Neural crest cell (in vitro differentiated cells): ENCODE data around the gene ZDHHC22. TPM values are rescaled to one million over a fixed set of nuclear protein-coding genes. Genes with fewer than 3 reads are reported as not detected.

ENCODE experiments used
- DNase-seq: peaks from one replicate; pipeline ENCODE4 v3.0.0; 2021; ENCODE audit warnings: low read depth, mixed read lengths, low spot score
- H3K27ac Mint-ChIP-seq: one replicate; pipeline ENCODE4 v1.8.0; 2021; ENCODE audit warnings: mild to moderate bottlenecking, mixed read lengths; ENCODE audit not compliant: unreplicated experiment
- H3K27me3 Mint-ChIP-seq: 2 replicates; pipeline ENCODE4 v1.8.0; 2021; ENCODE audit warnings: low read depth, mild to moderate bottlenecking, mixed read lengths
- H3K36me3 Mint-ChIP-seq: 2 replicates; pipeline ENCODE4 v1.8.0; 2021; ENCODE audit warnings: low read depth, mild to moderate bottlenecking, mixed read lengths
- H3K4me1 Mint-ChIP-seq: 2 replicates; pipeline ENCODE4 v1.8.0; 2021; ENCODE audit warnings: mixed read lengths
- H3K4me3 Mint-ChIP-seq: one replicate; pipeline ENCODE4 v1.8.0; 2021; ENCODE audit warnings: mild to moderate bottlenecking, mixed read lengths
- H3K9me3 Mint-ChIP-seq: 2 replicates; pipeline ENCODE4 v1.8.0; 2021; ENCODE audit warnings: mixed read lengths
- total RNA-seq: library from RNA; stranded (reverse); gene quantifications from 2 replicates; pipeline ENCODE4 v1.2.1, GENCODE V29; 2021
- TF ChIP-seq, protein P1 (sequence below): fragments of 200-600 bp; sonication (generic); conservative IDR thresholded peaks from 2 replicates; pipeline ENCODE4 v1.5.0; 2021; ENCODE audit warnings: antibody characterized with exemption, mild to moderate bottlenecking

Gene ZDHHC22
- total RNA-seq, 1 donor from 2014 or later: 5.6 TPM

DNA sequence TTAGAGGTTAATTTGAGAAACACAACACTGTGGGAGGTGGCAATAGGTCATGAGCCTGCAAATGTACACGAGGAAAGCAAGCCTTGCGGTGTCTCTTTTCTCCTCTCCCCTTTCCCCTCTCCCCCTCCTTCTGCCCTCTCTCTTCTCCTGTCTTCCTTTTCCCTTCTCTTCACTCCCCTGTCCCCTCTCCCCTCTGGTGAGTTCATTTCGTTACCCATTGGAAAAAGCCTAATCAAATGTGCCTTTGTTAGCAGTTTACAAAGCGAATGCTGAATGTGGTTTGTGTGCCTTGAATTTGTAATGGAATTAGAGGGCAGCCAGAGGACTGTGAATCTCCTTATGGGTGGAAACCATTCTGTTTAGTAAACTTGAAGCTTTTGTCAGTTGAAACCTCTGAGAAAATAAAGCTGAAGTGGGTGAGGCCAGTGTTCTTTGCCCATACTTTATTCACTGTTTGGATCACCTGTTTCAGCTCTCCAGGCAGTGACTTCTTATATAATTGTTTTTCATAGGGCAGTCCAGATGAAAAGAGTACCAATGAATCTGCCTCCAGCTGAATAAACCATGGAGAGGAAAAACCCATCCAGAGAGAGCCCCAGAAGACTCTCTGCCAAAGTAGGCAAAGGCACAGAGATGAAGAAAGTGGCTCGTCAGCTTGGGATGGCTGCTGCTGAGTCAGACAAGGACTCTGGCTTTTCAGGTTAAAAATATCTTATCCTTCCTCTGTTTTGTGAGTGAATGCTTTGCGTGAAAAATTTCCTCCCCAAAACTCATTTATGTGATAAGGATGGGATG lies 36.2 kb downstream of the ZDHHC22 start:
- Mint-ChIP-seq H3K36me3 (peaks cover 15% of the 10 kb centered on the region), H3K27ac (peak overlapping the region; percentile 66), H3K4me1 (peaks cover 88% of the 10 kb centered on the region), H3K9me3 (no peaks in the 10 kb centered on the region), H3K27me3 (no peaks in the 10 kb centered on the region), H3K4me3 (peak overlapping the region; percentile 35)
- DNase-seq: no peak
- TF ChIP-seq, protein P1, sequence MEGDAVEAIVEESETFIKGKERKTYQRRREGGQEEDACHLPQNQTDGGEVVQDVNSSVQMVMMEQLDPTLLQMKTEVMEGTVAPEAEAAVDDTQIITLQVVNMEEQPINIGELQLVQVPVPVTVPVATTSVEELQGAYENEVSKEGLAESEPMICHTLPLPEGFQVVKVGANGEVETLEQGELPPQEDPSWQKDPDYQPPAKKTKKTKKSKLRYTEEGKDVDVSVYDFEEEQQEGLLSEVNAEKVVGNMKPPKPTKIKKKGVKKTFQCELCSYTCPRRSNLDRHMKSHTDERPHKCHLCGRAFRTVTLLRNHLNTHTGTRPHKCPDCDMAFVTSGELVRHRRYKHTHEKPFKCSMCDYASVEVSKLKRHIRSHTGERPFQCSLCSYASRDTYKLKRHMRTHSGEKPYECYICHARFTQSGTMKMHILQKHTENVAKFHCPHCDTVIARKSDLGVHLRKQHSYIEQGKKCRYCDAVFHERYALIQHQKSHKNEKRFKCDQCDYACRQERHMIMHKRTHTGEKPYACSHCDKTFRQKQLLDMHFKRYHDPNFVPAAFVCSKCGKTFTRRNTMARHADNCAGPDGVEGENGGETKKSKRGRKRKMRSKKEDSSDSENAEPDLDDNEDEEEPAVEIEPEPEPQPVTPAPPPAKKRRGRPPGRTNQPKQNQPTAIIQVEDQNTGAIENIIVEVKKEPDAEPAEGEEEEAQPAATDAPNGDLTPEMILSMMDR: no peak

DNA sequence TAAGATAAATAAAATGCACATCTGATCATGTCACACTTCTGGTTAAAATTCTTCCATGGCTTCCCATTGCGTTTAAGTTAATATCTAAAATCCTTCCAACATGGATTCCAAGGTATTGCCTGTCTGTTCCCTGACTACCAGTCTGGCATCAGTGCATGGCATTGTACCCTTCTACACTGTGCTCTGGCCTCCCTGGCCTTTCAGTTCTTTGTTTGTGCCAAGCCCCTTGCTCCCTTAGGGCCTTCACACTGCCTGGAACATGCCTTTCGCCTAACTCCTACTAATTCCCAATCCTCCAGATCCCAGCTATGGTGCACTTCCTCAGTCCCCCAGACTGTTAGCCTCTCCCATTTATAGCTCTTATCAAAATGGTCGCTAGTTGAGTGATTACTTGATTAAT lies 37.2 kb downstream of the ZDHHC22 start:
- Mint-ChIP-seq H3K4me1 (peaks cover 84% of the 10 kb centered on the region), H3K27me3 (no peaks in the 10 kb centered on the region), H3K4me3 (peak overlapping the region; percentile 39), H3K9me3 (no peaks in the 10 kb centered on the region), H3K36me3 (peaks cover 15% of the 10 kb centered on the region), H3K27ac (no peak overlapping the region)
- TF ChIP-seq, protein P1: no peak
- no peak for DNase-seq

DNA sequence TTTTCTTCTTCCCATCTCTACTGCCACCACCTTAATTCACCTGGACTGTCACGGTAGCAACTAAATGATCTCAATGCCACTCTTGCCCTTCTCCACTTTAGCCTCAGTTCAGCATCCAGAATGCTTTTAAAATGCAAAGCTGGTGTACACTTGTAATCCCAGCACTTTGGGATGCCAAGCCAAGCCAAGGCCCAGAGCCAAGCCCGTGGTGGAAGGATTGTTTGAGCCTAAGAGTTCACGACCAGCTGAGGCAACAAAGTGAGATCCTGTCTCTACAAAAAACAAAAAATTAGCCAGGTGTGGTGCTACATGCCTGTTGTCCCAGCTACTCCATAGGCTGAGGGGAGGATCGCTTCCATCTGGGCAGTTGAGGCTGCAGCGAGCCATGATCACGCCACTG lies 37.6 kb downstream of the ZDHHC22 start:
- H3K36me3 Mint-ChIP-seq: peaks cover 13% of the 10 kb centered on the region
- H3K4me1 Mint-ChIP-seq: peaks cover 86% of the 10 kb centered on the region
- TF ChIP-seq, protein P1: no peak
- no peak for DNase-seq
- no peaks in the 10 kb centered on the region for H3K9me3 Mint-ChIP-seq
- peak overlapping the region; percentile 45 for H3K4me3 Mint-ChIP-seq
- no peak overlapping the region for H3K27ac Mint-ChIP-seq
- no peaks in the 10 kb centered on the region for H3K27me3 Mint-ChIP-seq

DNA sequence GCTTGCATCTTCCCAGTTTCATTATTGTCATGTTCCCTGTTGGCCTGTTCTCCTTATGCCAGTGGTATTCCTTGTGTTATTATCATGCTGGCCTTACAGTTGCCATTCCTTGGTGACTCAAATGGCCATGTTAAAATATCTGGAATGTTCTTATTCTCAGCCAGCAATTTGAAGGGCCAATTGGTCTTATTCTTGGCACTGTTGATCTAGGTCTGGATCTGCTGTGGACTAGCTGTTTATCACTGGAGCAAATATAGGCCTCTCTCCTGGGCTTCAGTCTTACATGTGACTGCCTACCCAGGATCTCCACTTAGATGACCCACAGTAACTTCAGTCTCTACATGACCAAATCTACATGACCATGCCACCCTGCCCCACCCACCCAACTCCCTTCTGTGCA lies 38.1 kb downstream of the ZDHHC22 start:
- Mint-ChIP-seq H3K27ac (no peak overlapping the region), H3K9me3 (no peaks in the 10 kb centered on the region), H3K4me1 (peaks cover 87% of the 10 kb centered on the region), H3K4me3 (no peak overlapping the region), H3K36me3 (peaks cover 9% of the 10 kb centered on the region), H3K27me3 (no peaks in the 10 kb centered on the region)
- no peak for DNase-seq
- TF ChIP-seq, protein P1: no peak

DNA sequence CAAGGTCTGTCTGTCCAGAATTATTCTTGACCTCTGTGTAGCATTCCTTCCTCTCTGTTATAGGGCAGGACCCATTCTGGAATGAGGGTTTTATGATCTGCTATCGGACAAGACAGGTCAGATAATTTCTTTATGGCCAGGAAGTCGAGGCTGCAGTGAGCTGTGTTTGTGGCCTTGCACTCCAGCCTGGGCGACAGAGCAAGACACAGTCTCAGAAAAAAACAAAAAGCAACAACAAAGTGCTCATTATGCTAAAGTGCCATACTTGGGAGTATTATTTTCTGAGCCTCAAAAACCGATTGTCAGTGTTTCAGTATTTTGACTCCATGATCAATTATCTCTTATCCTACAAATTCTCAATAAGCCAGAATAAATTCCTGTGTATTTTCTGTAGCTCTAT lies 39.4 kb downstream of the ZDHHC22 start:
- peaks cover 3% of the 10 kb centered on the region for H3K36me3 Mint-ChIP-seq
- peak overlapping the region; percentile 47 for H3K4me3 Mint-ChIP-seq
- H3K4me1 Mint-ChIP-seq: peaks cover 88% of the 10 kb centered on the region
- H3K27ac Mint-ChIP-seq: peak overlapping the region; percentile 83
- no peaks in the 10 kb centered on the region for H3K27me3 Mint-ChIP-seq
- TF ChIP-seq, protein P1: no peak
- DNase-seq: no peak
- no peaks in the 10 kb centered on the region for H3K9me3 Mint-ChIP-seq
